SIG-M5 (cell line): ENCODE measurements around the gene REG1B.

Source experiments
- DNase-seq: peaks from one replicate; lab custom pipeline; 2025; lab: John Stamatoyannopoulos, UW

Gene REG1B

GRCh38 chr2:79087785-79088364 lies at the start of gene REG1B:
TSS of gene REG1B (minus strand) at chr2:79087993. CDS start at chr2:79087612, 381 bp downstream.
- no peak for DNase-seq

- no peak for DNase-seq
Measured at GRCh38 chr2:79131687-79132086, 43.9 kb upstream of the REG1B start.

GRCh38 chr2:79129804-79130203 lies 42.0 kb upstream of the REG1B start:
- no peak for DNase-seq

GRCh38 chr2:79129260-79129659 lies 41.5 kb upstream of the REG1B start:
- no peak for DNase-seq

- no peak for DNase-seq
Measured at GRCh38 chr2:79128406-79128805, 40.6 kb upstream of the REG1B start.

GRCh38 chr2:79125721-79125985 lies 37.9 kb upstream of the REG1B start:
- DNase-seq, result no peak

- DNase-seq, result no peak
Measured at GRCh38 chr2:79124907-79125720, 37.3 kb upstream of the REG1B start.

- no peak for DNase-seq
Measured at GRCh38 chr2:79122676-79123075, 34.9 kb upstream of the REG1B start.

GRCh38 chr2:79120194-79120713 lies 32.5 kb upstream of the REG1B start, which contains the start of gene REG1A:
TSS of gene REG1A (plus strand) at chr2:79120488. CDS start at chr2:79120862, 374 bp downstream.
- no peak for DNase-seq

- DNase-seq, result no peak
Measured at GRCh38 chr2:79116997-79117928, 29.5 kb upstream of the REG1B start.

GRCh38 chr2:79114797-79115494 lies 27.2 kb upstream of the REG1B start:
- no peak for DNase-seq

GRCh38 chr2:79112269-79112668 lies 24.5 kb upstream of the REG1B start:
- DNase-seq, result no peak

- no peak for DNase-seq
Measured at GRCh38 chr2:79105259-79105658, 17.5 kb upstream of the REG1B start.

- DNase-seq, result no peak
Measured at GRCh38 chr2:79103214-79103613, 15.4 kb upstream of the REG1B start.

- DNase-seq, result no peak
Measured at GRCh38 chr2:79101024-79101423, 13.2 kb upstream of the REG1B start.

GRCh38 chr2:79100285-79100684 lies 12.5 kb upstream of the REG1B start:
- no peak for DNase-seq

GRCh38 chr2:79099140-79099686 lies 11.4 kb upstream of the REG1B start:
- no peak for DNase-seq

GRCh38 chr2:79097843-79098242 lies 10.1 kb upstream of the REG1B start:
- no peak for DNase-seq

GRCh38 chr2:79090693-79091092 lies 2.9 kb upstream of the REG1B start:
- no peak for DNase-seq

- DNase-seq, result no peak
Measured at GRCh38 chr2:79086255-79086654, 1.5 kb downstream of the REG1B start.

- no peak for DNase-seq
Measured at GRCh38 chr2:79085382-79085781, 2.4 kb downstream of the REG1B start.
